GM13976 (cell line): Measurements from ENCODE around the gene CPM.
"Not testable (repeated sequence)": the region's sequence is repeated elsewhere in the genome, so short reads cannot be mapped to it uniquely, and the experiment has no call there.

ENCODE experiments used
- DNase-seq: peaks from one replicate; pipeline ENCODE4 v3.0.0; 2012; ENCODE audit warnings: low spot score
- in situ Hi-C: fragments of 300-500 bp; cut with MboI; formaldehyde crosslinking; loops from one replicate; pipeline ENCODE4 v1.12.0; 2022; ENCODE audit warnings: low sequenced_read_pairs, mixed read lengths, inconsistent platforms; ENCODE audit not compliant: unreplicated experiment
- TF ChIP-seq, protein P1 (sequence below): IDR thresholded peaks from 2 replicates; pipeline ENCODE4 v1.5.1; 2012; ENCODE audit warnings: borderline replicate concordance, mild to moderate bottlenecking; ENCODE audit not compliant: insufficient read depth; ENCODE audit errors: extremely low read depth, missing control alignments, control extremely low read depth

Gene CPM

DNA sequence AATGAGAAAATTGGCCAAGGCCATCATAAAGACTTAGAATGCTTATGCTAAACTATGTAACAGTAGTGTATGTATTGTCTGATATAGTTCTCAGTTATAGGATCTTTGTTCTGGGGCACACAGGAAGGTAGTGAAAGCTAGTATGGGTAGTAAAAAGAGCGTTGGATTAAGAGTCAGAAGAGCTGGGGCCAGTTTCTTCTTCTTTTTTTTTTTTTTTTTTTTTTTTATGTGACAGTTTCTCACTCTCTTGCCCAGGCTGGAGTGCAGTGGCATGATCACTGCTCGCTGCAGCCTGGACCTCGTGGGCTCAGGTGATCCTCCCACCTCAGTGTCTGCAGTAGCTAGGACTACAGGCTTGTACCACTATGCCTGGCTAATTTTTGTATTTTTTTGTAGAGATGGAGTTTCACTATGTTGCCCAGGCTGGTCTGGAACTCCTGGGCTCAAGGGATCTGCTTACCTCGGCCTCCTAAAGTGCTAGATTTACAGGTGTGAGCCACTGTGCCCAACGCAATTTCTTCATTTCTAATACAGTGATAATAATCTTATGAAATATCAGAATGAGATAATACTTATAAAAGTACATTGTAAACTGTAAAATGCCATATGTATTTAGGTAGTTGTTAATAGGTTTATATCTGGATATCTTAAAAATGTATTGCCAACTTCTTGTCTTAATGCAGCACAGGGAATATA is 117.6 kb downstream of the CPM start:
- TF ChIP-seq, protein P1, sequence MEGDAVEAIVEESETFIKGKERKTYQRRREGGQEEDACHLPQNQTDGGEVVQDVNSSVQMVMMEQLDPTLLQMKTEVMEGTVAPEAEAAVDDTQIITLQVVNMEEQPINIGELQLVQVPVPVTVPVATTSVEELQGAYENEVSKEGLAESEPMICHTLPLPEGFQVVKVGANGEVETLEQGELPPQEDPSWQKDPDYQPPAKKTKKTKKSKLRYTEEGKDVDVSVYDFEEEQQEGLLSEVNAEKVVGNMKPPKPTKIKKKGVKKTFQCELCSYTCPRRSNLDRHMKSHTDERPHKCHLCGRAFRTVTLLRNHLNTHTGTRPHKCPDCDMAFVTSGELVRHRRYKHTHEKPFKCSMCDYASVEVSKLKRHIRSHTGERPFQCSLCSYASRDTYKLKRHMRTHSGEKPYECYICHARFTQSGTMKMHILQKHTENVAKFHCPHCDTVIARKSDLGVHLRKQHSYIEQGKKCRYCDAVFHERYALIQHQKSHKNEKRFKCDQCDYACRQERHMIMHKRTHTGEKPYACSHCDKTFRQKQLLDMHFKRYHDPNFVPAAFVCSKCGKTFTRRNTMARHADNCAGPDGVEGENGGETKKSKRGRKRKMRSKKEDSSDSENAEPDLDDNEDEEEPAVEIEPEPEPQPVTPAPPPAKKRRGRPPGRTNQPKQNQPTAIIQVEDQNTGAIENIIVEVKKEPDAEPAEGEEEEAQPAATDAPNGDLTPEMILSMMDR, result no peak
- in situ Hi-C loops, result no loop called here
- DNase-seq, result no peak

DNA sequence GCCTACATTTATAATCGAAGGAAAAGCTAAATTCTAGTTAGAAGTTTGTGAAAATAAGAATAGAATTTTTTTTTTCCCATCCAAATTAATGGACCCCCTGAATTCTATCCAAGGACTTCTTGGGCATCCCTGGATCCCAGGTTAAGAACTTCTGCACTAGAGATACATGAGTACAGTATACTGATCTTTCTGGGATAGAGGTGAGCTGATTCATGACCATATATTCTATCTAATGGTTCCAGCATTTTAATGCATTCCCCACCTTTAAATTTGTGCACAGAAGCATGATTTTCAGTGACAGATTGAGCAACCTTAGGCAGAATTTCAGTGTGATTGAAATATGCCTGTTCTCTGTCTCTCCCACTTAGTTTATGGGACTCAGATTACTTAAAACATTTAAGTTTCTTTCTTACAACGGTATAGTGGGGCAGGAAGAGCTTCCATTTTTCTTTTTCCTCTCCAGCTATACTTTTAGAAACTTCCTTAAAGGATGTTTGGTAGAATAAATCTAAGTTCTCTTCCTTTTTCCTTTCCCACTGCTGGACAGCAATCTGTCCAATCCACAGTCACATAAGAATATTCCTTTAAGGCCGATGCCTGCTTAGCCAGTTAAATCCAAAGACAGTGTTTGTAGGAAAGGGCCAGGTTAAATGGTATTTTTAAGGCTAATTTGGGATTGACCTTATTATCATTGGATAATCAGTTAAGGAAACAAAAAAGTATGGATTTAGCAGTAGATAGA is 118.3 kb downstream of the CPM start:
- in situ Hi-C loops, result no loop called here
- no peak for DNase-seq
- TF ChIP-seq, protein P1, result no peak

DNA sequence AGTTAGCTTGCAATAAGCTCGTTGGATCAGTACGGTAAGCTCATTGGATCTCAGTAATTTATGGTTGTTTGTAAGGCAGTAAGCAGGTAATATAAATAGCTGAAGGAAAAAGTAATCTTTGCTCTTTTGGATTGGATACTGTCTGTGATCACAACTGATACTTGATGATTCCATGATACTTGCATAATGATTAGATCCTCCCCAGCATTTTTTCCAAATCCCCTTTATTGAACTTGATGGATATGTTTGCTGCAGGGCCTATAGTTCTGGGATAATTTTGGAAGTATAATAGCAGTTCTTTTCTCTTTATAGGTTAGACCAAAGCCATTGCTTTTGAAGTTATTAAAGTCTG is 119.8 kb downstream of the CPM start:
- TF ChIP-seq, protein P1, result no peak
- in situ Hi-C loops, result no loop called here
- no peak for DNase-seq

DNA sequence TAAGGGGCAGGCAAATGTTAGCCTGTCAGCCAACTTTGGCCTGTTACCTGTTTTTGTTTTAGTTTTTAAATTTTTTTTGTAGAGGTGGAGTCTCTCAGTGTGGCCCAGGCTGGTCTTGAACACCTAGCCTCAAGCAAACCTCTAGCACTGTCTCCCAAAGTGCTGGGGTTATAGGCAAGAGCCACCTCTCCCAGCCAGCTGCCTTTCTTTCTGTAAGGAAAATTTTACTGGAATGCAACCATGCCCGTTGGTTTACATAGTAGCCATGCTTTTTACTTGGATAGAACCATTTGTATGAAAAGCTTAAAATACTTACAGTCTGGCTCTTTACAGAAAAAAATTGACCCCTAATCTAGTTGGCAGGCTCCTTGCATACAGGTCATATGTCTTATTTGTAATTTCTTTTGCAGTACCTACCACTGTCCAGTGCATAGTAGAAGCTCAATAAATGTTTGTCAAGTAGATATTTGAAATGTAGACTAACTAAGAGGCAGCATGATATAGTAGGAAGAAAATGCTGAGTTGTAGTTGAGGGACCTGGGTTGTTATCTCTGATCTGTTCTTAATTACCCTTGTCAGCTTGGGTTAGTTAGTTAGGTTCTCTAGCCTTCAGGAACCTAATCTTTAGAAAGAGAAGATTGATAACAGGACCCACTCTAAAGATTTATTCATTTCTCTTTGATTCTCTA is 120.3 kb downstream of the CPM start:
- no peak for DNase-seq
- TF ChIP-seq, protein P1, result no peak
- in situ Hi-C loops, result no loop called here

DNA sequence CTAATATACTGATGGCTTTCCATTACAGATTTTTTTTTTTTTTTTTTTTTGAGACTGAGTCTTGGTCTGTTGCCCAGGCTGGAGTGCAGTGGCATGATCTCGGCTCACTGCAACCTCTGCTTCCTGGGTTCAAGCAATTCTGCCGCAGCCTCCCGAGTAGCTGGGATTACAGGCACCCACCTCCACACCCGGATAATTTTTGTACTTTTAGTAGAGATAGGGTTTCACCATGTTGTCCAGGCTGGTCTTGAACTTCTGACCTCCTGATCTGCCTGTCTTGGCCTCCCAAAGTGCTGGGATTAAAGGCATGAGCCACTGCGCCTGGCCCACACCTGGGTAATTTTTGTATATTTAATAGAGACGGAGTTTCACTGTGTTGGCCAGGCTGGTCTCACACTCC is 121.4 kb downstream of the CPM start:
- in situ Hi-C loops, DNase-seq: not testable (repeated sequence)

DNA sequence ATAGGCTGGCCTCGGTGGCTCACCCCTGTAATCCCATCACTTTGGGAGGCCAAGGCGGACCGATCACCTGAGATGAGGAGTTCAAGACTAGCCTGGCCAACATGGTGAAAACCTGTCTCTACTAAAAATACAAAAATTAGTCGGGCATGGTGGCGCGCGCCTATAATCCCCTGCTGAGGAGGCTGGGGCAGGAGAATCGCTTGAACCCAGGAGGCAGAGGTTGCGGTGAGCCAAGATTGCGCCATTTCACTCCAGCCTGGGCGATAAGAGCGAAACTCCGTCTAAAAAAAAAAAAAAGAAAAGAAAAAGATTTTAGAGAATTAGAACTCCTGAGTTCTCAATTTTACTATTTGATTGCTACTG is 123.0 kb downstream of the CPM start:
- in situ Hi-C loops, DNase-seq: not testable (repeated sequence)

DNA sequence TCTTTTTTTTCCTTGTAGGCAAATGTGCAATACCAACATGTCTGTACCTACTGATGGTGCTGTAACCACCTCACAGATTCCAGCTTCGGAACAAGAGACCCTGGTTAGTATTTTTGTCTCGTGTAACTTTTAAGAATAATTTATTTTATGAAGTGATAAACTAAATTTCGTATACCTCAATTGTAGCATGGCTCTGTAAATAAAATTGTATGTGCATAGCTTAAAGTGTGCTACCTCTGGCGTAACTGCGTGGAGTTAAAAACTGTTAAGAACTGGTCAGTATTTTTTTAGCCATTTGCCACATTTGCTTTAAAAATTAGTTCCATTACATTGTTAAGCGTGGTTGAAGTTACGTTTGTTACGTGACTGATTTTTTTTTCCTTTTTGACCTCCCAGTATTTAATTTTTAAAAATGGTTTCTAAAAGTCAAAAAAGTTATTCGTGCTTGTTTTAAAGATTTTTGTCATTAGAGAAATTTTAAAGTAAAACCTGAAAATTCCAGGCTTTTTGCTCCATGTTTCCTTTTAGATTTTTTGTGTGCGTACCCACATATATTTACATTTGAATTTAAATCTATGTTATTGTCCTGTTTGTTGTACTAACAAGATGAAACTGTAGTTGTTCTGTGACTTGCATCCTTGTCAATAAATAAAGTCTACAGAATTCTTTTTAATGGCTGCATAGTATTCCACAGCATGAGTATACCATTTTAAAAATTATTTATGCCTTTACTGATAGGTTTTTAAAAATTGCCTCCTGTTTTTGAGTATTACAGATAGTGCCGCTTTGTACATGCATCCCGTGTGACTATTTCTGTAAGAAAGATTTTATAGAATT is 123.6 kb downstream of the CPM start:
- TF ChIP-seq, protein P1, result no peak
- DNase-seq, result no peak
- in situ Hi-C loops, result no loop called here
